GM23248 (cell line): ENCODE results near the gene BHMT2. TPM values are rescaled to one million over a fixed set of nuclear protein-coding genes. Genes with fewer than 3 reads are reported as not detected.

Experiments
- DNase-seq: peaks from one replicate; pipeline ENCODE4 v3.0.0-alpha.2; 2015
- H2AFZ ChIP-seq: fragments of 200-600 bp; sonication (generic); 2 replicates; pipeline ENCODE4 v1.6.1; 2016; ENCODE audit warnings: antibody characterized with exemption
- H3F3A ChIP-seq: fragments of 200-600 bp; sonication (generic); 2 replicates; pipeline ENCODE4 v1.6.1; 2016; ENCODE audit warnings: mild to moderate bottlenecking, antibody characterized with exemption, mixed run types; ENCODE audit not compliant: insufficient read depth
- H3K27ac ChIP-seq: fragments of 200-600 bp; sonication (generic); 2 replicates; pipeline ENCODE4 v1.5.1; 2016; ENCODE audit warnings: mild to moderate bottlenecking
- H3K27me3 ChIP-seq: fragments of 200-600 bp; sonication (generic); replicated peaks from 2 replicates; pipeline ENCODE4 v1.6.1; 2016; ENCODE audit warnings: mild to moderate bottlenecking; ENCODE audit not compliant: insufficient read depth
- H3K36me3 ChIP-seq: fragments of 200-600 bp; sonication (generic); 2 replicates; pipeline ENCODE4 v1.6.1; 2016; ENCODE audit warnings: low read depth, mild to moderate bottlenecking
- H3K4me1 ChIP-seq: fragments of 200-600 bp; sonication (generic); 2 replicates; pipeline ENCODE4 v1.6.1; 2016; ENCODE audit warnings: mild to moderate bottlenecking; ENCODE audit not compliant: insufficient read depth
- H3K4me2 ChIP-seq: fragments of 200-600 bp; sonication (generic); one replicate; pipeline ENCODE4 v1.6.1; 2016; ENCODE audit warnings: mild to moderate bottlenecking; ENCODE audit not compliant: unreplicated experiment
- H3K4me3 ChIP-seq: fragments of 200-600 bp; sonication (generic); 2 replicates; pipeline ENCODE4 v1.5.1; 2016; ENCODE audit warnings: mild to moderate bottlenecking
- H3K79me2 ChIP-seq: fragments of 200-600 bp; sonication (generic); 2 replicates; pipeline ENCODE4 v1.6.1; 2016; ENCODE audit warnings: mild to moderate bottlenecking; ENCODE audit not compliant: insufficient read depth
- H3K9ac ChIP-seq: fragments of 200-600 bp; sonication (generic); 2 replicates; pipeline ENCODE4 v1.6.1; 2016; ENCODE audit warnings: mild to moderate bottlenecking
- H3K9me2 ChIP-seq: fragments of 200-600 bp; sonication (generic); 2 replicates; pipeline ENCODE4 v1.6.1; 2016; ENCODE audit warnings: mixed run types, mild to moderate bottlenecking, moderate library complexity; ENCODE audit not compliant: insufficient read depth
- H3K9me3 ChIP-seq: fragments of 200-600 bp; sonication (generic); one replicate; pipeline ENCODE4 v1.6.1; 2017; ENCODE audit warnings: low read depth
- H4K20me1 ChIP-seq: fragments of 200-600 bp; sonication (generic); 2 replicates; pipeline ENCODE4 v1.6.0; 2016; ENCODE audit not compliant: insufficient read depth
- EZH2 ChIP-seq: fragments of 200-600 bp; sonication (generic); IDR thresholded peaks from 2 replicates; pipeline ENCODE4 v1.6.1; 2018; ENCODE audit warnings: antibody characterized with exemption, mild to moderate bottlenecking; ENCODE audit not compliant: insufficient read depth, poor library complexity, severe bottlenecking
- EZH2phosphoT487 ChIP-seq: fragments of 200-600 bp; sonication (generic); IDR thresholded peaks from 2 replicates; pipeline ENCODE4 v1.6.1; 2018; ENCODE audit warnings: antibody characterized with exemption, moderate library complexity, mild to moderate bottlenecking, low read depth; ENCODE audit not compliant: insufficient read depth
- WGBS, 2 experiments: methylation state at CpG; one replicate each; pipeline ENCODE4 v1.1.6; 2015 to 2017; ENCODE audit warnings: low lambda C conversion rate in 2 of 2, low coverage in 1 of 2; ENCODE audit errors: missing lambda C conversion rate in 2 of 2; 5-methylcytosine and 5-hydroxymethylcytosine counted together
- in situ Hi-C: fragments of 300-500 bp; cut with MboI; formaldehyde crosslinking; loops from 2 replicates; pipeline ENCODE4 v1.15.0; 2020
- polyA plus RNA-seq: library from polyadenylated mRNA; unstranded; fragments of >200 nt; fragmentation: Nextera tagmentation; extraction: Ambion mirVana; gene quantifications from 2 replicates; pipeline ENCODE4 v1.2.1, GENCODE V29; 2016
- total RNA-seq: library from RNA; depleted of rRNA; stranded (reverse); fragments of >200 nt; shearing (Covaris generic); gene quantifications from 2 replicates; pipeline ENCODE4 v1.2.3, GENCODE V29; 2014

Gene BHMT2
- total and polyA plus RNA-seq, 2 experiments from 2014 or later: 4.4 to 6.2 TPM

DNA sequence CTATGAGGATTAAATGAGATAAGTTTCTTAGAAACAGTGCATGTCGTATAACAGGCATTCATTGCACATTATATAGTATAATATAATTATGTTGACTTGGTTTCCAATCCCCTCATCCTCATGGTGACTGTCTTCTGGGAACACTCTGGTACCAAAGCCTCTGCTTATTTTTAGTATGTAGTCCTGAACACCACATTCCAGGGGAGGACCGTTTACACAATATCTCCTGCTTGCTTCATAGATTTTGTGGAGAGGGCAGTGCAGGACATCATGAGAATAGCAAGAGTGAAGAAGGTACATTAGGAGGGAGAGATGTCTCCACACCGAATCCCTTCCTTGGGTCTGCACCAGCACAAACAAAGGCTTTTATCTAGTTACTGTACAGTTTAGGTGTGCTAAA, 21.5 kb downstream of the BHMT2 start:
- in situ Hi-C loops: no loop called here
- TF ChIP-seq EZH2phosphoT487 (no peak), EZH2 (no peak)

DNA sequence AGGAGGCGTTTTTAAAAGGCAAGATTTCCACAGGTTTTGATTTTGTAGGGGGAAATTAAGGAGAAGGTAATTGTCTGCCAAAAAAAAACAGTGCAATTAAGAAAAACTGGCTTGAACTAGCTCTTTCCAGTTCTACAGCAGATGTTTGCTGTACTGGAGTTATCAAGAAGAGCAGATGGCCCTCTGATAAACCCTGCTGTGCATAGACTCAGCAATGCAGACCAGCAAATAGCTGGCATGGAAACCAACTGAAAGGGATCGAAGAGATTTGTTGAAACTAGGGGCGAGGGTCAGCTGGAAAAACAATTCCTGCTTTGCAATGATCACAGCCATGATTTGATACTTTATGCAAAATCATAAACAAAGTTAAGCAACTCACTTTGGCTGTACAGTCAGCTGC, 24.2 kb downstream of the BHMT2 start:
- in situ Hi-C loops: no loop called here

More for the DNA sequence above, 21.5 kb downstream of the BHMT2 start:
- H3K4me2 ChIP-seq: no peak overlapping the region
- H4K20me1 ChIP-seq: no peaks in the 10 kb centered on the region
- H3K9me3 ChIP-seq: no peaks in the 10 kb centered on the region
- 68% methylated on average over 3 of the region's 3 CpGs for WGBS, 2 experiments
- no peaks in the 10 kb centered on the region for H3K79me2 ChIP-seq
- H3K9me2 ChIP-seq: no peaks in the 10 kb centered on the region
- H3K36me3 ChIP-seq: no peaks in the 10 kb centered on the region
- H3K9ac ChIP-seq: no peak overlapping the region
- no peaks in the 10 kb centered on the region for H3F3A ChIP-seq
- no peak overlapping the region for H3K4me3 ChIP-seq
- no peak overlapping the region for H3K27ac ChIP-seq
- DNase-seq: no peak
- no peaks in the 10 kb centered on the region for H3K4me1 ChIP-seq
- no peaks in the 10 kb centered on the region for H3K27me3 ChIP-seq
- no peak overlapping the region for H2AFZ ChIP-seq

DNA sequence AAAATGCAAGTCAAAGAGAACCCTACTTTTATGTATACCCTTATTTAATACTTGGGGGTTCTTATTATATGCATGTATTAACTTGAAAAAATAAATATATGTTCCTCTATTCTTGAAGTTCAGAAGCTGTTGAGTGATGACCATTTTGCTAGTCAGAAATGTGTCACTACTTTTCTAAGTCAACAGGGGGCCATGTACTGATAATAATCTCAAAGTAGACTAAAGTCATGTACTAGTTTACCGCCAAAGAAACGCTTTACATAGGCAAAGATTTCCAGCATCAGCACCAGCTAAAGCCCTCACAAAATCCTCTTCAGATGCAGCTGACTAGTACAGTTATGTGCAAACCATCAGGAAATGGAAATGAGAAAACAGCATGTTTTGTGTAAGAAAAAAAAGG, 36.3 kb downstream of the BHMT2 start:
- H3F3A ChIP-seq: 0 out of 2 replicates have a peak, but pooled peaks cover 6% of the 10 kb centered on the region
- no peaks in the 10 kb centered on the region for H3K27me3 ChIP-seq
- no peak overlapping the region for H3K4me2 ChIP-seq
- H4K20me1 ChIP-seq: no peaks in the 10 kb centered on the region
- no peak for TF ChIP-seq EZH2phosphoT487
- no peak overlapping the region for H3K9ac ChIP-seq
- no peaks in the 10 kb centered on the region for H3K79me2 ChIP-seq
- no peak for DNase-seq
- H3K27ac ChIP-seq: no peak overlapping the region
- H2AFZ ChIP-seq: no peak overlapping the region
- no peaks in the 10 kb centered on the region for H3K36me3 ChIP-seq
- H3K4me1 ChIP-seq: no peaks in the 10 kb centered on the region
- H3K9me3 ChIP-seq: no peaks in the 10 kb centered on the region
- in situ Hi-C loops: no loop called here
- H3K4me3 ChIP-seq: no peak overlapping the region
- H3K9me2 ChIP-seq: no peaks in the 10 kb centered on the region
- 97% methylated on average over 2 of the region's 2 CpGs for whole genome bisulfite sequencing, 2 experiments

More for the DNA sequence above, 24.2 kb downstream of the BHMT2 start:
- no peak for DNase-seq
- no peak overlapping the region for H3K4me3 ChIP-seq
- H2AFZ ChIP-seq: no peak overlapping the region
- no peaks in the 10 kb centered on the region for H3K79me2 ChIP-seq
- no peaks in the 10 kb centered on the region for H3K4me1 ChIP-seq
- H3K9me2 ChIP-seq: no peaks in the 10 kb centered on the region
- H3K9ac ChIP-seq: no peak overlapping the region
- H4K20me1 ChIP-seq: no peaks in the 10 kb centered on the region
- no peaks in the 10 kb centered on the region for H3K9me3 ChIP-seq
- TF ChIP-seq EZH2phosphoT487 (no peak), EZH2 (no peak)
- no peak overlapping the region for H3K27ac ChIP-seq
- H3K36me3 ChIP-seq: no peaks in the 10 kb centered on the region
- no peaks in the 10 kb centered on the region for H3F3A ChIP-seq
- no peak overlapping the region for H3K4me2 ChIP-seq
- 64 to 71% methylated on average over 3 of the region's 3 CpGs for WGBS, 2 experiments
- H3K27me3 ChIP-seq: no peaks in the 10 kb centered on the region

DNA sequence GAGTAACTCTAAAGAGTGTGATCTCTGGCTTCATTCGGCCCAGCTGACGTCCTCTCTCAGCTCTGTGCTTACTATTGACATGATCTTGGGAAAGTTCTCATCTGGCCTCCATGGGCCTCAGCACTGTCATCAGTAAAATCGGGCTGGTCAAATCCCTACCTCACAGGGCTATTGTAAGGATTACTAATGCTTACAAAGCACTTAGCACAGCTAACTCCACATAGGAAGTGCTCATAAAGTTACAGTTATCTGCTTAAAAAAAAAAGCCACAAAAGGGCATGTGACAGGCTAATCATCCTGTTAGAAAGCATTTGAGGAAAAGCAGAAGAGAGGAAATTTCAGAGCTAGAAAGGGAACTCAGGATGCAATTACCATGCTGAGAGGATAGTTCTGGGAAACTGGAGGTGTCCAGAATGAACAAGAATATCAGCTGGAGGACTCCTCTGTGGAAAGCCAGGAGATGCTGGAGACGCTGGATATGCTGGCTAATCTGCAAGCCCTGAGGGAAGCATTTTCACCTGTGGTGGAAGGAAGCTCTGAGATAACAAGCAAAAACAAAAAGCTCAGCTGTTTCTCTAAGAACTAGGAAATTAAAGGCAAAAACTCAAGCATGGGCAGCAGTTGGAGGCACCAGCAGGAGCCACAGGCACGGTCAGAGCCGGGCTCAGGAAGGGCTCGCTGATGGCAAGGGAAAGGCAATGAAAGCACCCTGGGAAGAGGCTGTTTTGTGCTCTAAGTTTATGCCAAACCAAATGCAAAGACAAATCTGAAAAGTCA, 37.6 kb downstream of the BHMT2 start:
- peaks cover 10% of the 10 kb centered on the region for H3K27me3 ChIP-seq
- no peak overlapping the region for H3K9ac ChIP-seq
- H3F3A ChIP-seq: 0 out of 2 replicates have a peak, but pooled peaks cover 6% of the 10 kb centered on the region
- no peak overlapping the region for H3K4me3 ChIP-seq
- TF ChIP-seq EZH2: no peak
- TF ChIP-seq EZH2phosphoT487: no peak
- H3K9me3 ChIP-seq: no peaks in the 10 kb centered on the region
- no peaks in the 10 kb centered on the region for H3K79me2 ChIP-seq
- WGBS, 2 experiments: 86 to 88% methylated on average over 7 of the region's 7 CpGs
- no peak overlapping the region for H2AFZ ChIP-seq
- in situ Hi-C loops: no loop called here
- H3K4me1 ChIP-seq: no peaks in the 10 kb centered on the region
- H3K27ac ChIP-seq: no peak overlapping the region
- peak; percentile 47 for DNase-seq
- no peaks in the 10 kb centered on the region for H3K9me2 ChIP-seq
- H4K20me1 ChIP-seq: no peaks in the 10 kb centered on the region
- no peaks in the 10 kb centered on the region for H3K36me3 ChIP-seq
- H3K4me2 ChIP-seq: no peak overlapping the region
